Astrocyte (in vitro differentiated cells and primary cell): ENCODE measurements around the gene FBN3. TPM values are rescaled to one million over a fixed set of nuclear protein-coding genes. Genes with fewer than 3 reads are reported as not detected.

ENCODE experiments used
- DNase-seq: peaks from one replicate; pipeline ENCODE4 v3.0.0-alpha.2; 2010; ENCODE audit warnings: low read depth
- FAIRE-seq: peaks from 2 replicates; lab custom pipeline; 2011; peaks lifted over from hg19 to GRCh38; lab: Jason Lieb, UNC
- H2AFZ ChIP-seq: 2 replicates; pipeline ENCODE4 v1.6.0; 2012; ENCODE audit warnings: low read depth, low read length, inconsistent platforms
- H3K27ac ChIP-seq: 2 replicates; pipeline ENCODE4 v1.5.1; 2011; ENCODE audit warnings: low read depth, low read length, inconsistent platforms
- H3K27me3 ChIP-seq: 2 replicates; pipeline ENCODE4 v1.6.0; 2011; ENCODE audit warnings: low read length, inconsistent platforms; ENCODE audit not compliant: insufficient read depth
- H3K36me3 ChIP-seq: 2 replicates; pipeline ENCODE4 v1.5.1; 2011; ENCODE audit warnings: low read length, inconsistent platforms; ENCODE audit not compliant: insufficient read depth
- H3K4me1 ChIP-seq: 2 replicates; pipeline ENCODE4 v1.5.1; 2011; ENCODE audit warnings: low read length, inconsistent platforms; ENCODE audit not compliant: insufficient read depth
- H3K4me2 ChIP-seq: 2 replicates; pipeline ENCODE4 v1.6.0; 2012; ENCODE audit warnings: low read length, inconsistent platforms
- H3K4me3 ChIP-seq: 2 replicates; pipeline ENCODE4 v1.5.1; 2011; ENCODE audit warnings: low read depth, mild to moderate bottlenecking, low read length, inconsistent platforms; ENCODE audit not compliant: insufficient read depth
- H3K79me2 ChIP-seq: 2 replicates; pipeline ENCODE4 v1.6.0; 2012; ENCODE audit warnings: mild to moderate bottlenecking, low read length, inconsistent platforms; ENCODE audit not compliant: insufficient read depth
- H3K9ac ChIP-seq: 2 replicates; pipeline ENCODE4 v1.6.0; 2012; ENCODE audit warnings: mild to moderate bottlenecking, low read length, inconsistent platforms
- H3K9me3 ChIP-seq: 2 replicates; pipeline ENCODE4 v1.5.1; 2012; ENCODE audit warnings: low read depth, mild to moderate bottlenecking, low read length, inconsistent platforms; ENCODE audit not compliant: insufficient read depth
- H4K20me1 ChIP-seq: 2 replicates; pipeline ENCODE4 v1.6.0; 2012; ENCODE audit warnings: low read length, inconsistent platforms; ENCODE audit not compliant: insufficient read depth
- H3K27ac Mint-ChIP-seq: one replicate; pipeline ENCODE4 v1.8.0; 2021; ENCODE audit warnings: mild to moderate bottlenecking, mixed read lengths; ENCODE audit not compliant: unreplicated experiment
- H3K27me3 Mint-ChIP-seq: one replicate; pipeline ENCODE4 v1.8.0; 2021; ENCODE audit warnings: low read depth, mixed read lengths; ENCODE audit not compliant: unreplicated experiment
- H3K36me3 Mint-ChIP-seq: one replicate; pipeline ENCODE4 v1.8.0; 2021; ENCODE audit warnings: low read depth, mixed read lengths; ENCODE audit not compliant: unreplicated experiment
- H3K4me1 Mint-ChIP-seq: one replicate; pipeline ENCODE4 v1.8.0; 2021; ENCODE audit warnings: low read depth, mixed read lengths; ENCODE audit not compliant: unreplicated experiment
- H3K4me3 Mint-ChIP-seq: one replicate; pipeline ENCODE4 v1.8.0; 2021; ENCODE audit warnings: mild to moderate bottlenecking, moderate library complexity, mixed read lengths; ENCODE audit not compliant: unreplicated experiment
- H3K9me3 Mint-ChIP-seq: one replicate; pipeline ENCODE4 v1.8.0; 2021; ENCODE audit warnings: mild to moderate bottlenecking, mixed read lengths; ENCODE audit not compliant: unreplicated experiment
- EZH2 ChIP-seq: IDR thresholded peaks from 2 replicates; pipeline ENCODE4 v1.6.1; 2012; ENCODE audit warnings: mild to moderate bottlenecking, low read length, inconsistent platforms; ENCODE audit not compliant: insufficient read depth
- total RNA-seq: library from RNA; stranded (reverse); gene quantifications from 2 replicates; pipeline ENCODE4 v1.2.1, GENCODE V29; 2021
- TF ChIP-seq, protein P1 (sequence below): IDR thresholded peaks from 2 replicates; pipeline ENCODE4 v1.5.1; 2011; ENCODE audit warnings: low read depth, mild to moderate bottlenecking, inconsistent platforms, low read length, moderate library complexity; ENCODE audit not compliant: insufficient read depth

FBN3 gene
- total RNA-seq, 1 donor from 2014 or later = 1.00 TPM

DNA sequence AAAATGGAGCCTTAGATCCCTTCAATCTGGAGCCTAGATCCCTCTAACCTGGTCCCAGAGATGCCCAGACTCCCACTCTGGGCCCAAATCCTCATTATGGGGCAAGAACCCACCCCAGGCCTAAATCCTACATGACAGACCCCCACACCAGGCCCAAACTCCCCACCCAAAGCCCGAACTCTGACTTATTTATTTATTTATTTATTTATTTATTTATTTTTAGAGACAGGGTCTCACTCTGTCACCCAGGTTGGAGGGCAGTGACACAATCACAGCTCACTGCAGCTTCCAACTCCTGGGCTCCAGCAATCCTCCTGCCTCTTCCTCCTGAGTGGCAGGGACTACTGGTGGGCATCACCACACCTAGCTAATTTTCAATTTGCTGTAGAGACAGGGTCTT lies 12.0 kb downstream of the FBN3 start:
- Histone ChIP-seq H3K4me1 (no peaks in the 10 kb centered on the region), H3K79me2 (no peaks in the 10 kb centered on the region), H3K9me3 (no peaks in the 10 kb centered on the region), H2AFZ (no peak overlapping the region), H3K9ac (no peak overlapping the region), H4K20me1 (no peaks in the 10 kb centered on the region), H3K36me3 (no peaks in the 10 kb centered on the region), H3K27me3 (no peaks in the 10 kb centered on the region), H3K4me2 (no peak overlapping the region), H3K27ac (no peak overlapping the region), H3K4me3 (no peak overlapping the region)
- DNase-seq (no peak), FAIRE-seq (no peak)
- TF ChIP-seq EZH2 = no peak
- TF ChIP-seq, protein P1, sequence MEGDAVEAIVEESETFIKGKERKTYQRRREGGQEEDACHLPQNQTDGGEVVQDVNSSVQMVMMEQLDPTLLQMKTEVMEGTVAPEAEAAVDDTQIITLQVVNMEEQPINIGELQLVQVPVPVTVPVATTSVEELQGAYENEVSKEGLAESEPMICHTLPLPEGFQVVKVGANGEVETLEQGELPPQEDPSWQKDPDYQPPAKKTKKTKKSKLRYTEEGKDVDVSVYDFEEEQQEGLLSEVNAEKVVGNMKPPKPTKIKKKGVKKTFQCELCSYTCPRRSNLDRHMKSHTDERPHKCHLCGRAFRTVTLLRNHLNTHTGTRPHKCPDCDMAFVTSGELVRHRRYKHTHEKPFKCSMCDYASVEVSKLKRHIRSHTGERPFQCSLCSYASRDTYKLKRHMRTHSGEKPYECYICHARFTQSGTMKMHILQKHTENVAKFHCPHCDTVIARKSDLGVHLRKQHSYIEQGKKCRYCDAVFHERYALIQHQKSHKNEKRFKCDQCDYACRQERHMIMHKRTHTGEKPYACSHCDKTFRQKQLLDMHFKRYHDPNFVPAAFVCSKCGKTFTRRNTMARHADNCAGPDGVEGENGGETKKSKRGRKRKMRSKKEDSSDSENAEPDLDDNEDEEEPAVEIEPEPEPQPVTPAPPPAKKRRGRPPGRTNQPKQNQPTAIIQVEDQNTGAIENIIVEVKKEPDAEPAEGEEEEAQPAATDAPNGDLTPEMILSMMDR = no peak
- H3K9me3 Mint-ChIP-seq = no peaks in the 10 kb centered on the region
- no peak overlapping the region for H3K27ac Mint-ChIP-seq
- H3K36me3 Mint-ChIP-seq = peaks cover 2% of the 10 kb centered on the region
- no peaks in the 10 kb centered on the region for H3K4me1 Mint-ChIP-seq
- H3K27me3 Mint-ChIP-seq = peaks cover 19% of the 10 kb centered on the region
- H3K4me3 Mint-ChIP-seq = no peak overlapping the region

DNA sequence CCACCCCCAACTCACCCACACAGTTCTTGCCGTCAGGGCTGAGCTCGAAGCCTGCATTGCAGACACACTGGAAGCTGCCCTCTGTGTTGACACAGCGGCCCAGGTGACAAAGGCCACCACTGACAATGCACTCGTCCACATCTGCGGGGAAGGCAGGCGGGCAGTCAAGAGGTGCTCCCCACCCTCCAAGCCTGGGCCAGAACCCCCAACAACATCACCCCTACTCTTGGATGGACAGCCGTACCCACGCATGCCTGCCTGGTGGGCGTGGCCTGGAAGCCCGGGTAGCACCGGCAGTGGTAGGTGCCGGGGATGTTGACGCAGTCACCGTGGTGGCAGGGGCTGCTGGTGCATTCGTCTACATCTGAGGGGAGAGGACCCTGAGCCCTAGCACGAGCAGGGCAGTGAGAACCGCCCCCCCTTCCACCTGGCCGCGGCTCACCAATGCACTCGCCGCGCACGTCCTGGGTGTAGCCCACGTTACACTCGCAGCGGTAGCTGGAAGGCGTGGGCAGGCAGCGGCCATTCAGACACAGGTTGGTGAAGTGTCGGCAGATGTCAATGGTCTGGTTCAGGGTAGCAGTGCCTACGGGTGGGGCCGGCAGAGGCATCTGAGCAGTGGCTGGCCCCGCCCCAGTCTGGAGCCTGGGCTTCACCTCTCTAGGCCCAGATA lies 13.3 kb downstream of the FBN3 start:
- Mint-ChIP-seq H3K36me3 (no peaks in the 10 kb centered on the region), H3K9me3 (no peaks in the 10 kb centered on the region), H3K4me1 (no peaks in the 10 kb centered on the region), H3K27ac (no peak overlapping the region), H3K4me3 (no peak overlapping the region), H3K27me3 (peaks cover 13% of the 10 kb centered on the region)
- Histone ChIP-seq H3K79me2 (no peaks in the 10 kb centered on the region), H3K36me3 (no peaks in the 10 kb centered on the region), H3K9ac (no peak overlapping the region), H2AFZ (no peak overlapping the region), H3K9me3 (no peaks in the 10 kb centered on the region), H3K27ac (no peak overlapping the region), H3K4me2 (no peak overlapping the region), H3K4me3 (no peak overlapping the region), H4K20me1 (no peaks in the 10 kb centered on the region), H3K27me3 (no peaks in the 10 kb centered on the region), H3K4me1 (no peaks in the 10 kb centered on the region)
- no peak for TF ChIP-seq EZH2
- TF ChIP-seq, protein P1 = no peak
- DNase-seq (no peak), FAIRE-seq (no peak)

GRCh38 chr19:8132858-8133458 lies 16.4 kb downstream of the FBN3 start:
- Mint-ChIP-seq H3K9me3 (no peaks in the 10 kb centered on the region), H3K4me3 (no peak overlapping the region), H3K27ac (no peak overlapping the region), H3K36me3 (no peaks in the 10 kb centered on the region), H3K4me1 (no peaks in the 10 kb centered on the region), H3K27me3 (peaks cover 11% of the 10 kb centered on the region)
- no peak overlapping the region for H3K4me3 ChIP-seq
- no peaks in the 10 kb centered on the region for H3K36me3 ChIP-seq
- H4K20me1 ChIP-seq = no peaks in the 10 kb centered on the region
- H2AFZ ChIP-seq = no peak overlapping the region
- no peaks in the 10 kb centered on the region for H3K27me3 ChIP-seq
- no peak overlapping the region for H3K9ac ChIP-seq
- no peak overlapping the region for H3K27ac ChIP-seq
- no peaks in the 10 kb centered on the region for H3K79me2 ChIP-seq
- no peaks in the 10 kb centered on the region for H3K9me3 ChIP-seq
- no peak for DNase-seq
- H3K4me1 ChIP-seq = no peaks in the 10 kb centered on the region
- TF ChIP-seq, protein P1 = no peak
- TF ChIP-seq EZH2 = no peak
- no peak for FAIRE-seq
- H3K4me2 ChIP-seq = no peak overlapping the region
